IMR-90 (cell line): Measurements from ENCODE around the gene FOXN3. TPM values are rescaled to one million over a fixed set of nuclear protein-coding genes. Genes with fewer than 3 reads are reported as not detected.

Experiments used
- ATAC-seq: fragments of 200-7000 bp; cut with Tn5 transposase; 2 replicates; pipeline ENCODE4 v1.9.1; 2020; ENCODE audit warnings: low read depth, mild to moderate bottlenecking, moderate library complexity
- BruUV-seq: library from RNA; stranded (reverse); fragments of 400-500 nt; replicated peaks from 2 replicates; lab custom pipeline; 2021; lab: Mats Ljungman, UMichigan
- CTCF ChIA-PET: fragments of 300-600 bp; formaldehyde crosslinking; extraction: SDS; loops from one replicate; lab custom pipeline; 2021; ENCODE audit warnings: antibody characterized with exemption; lab: Yijun Ruan, JAX
- POLR2A ChIA-PET: fragments of 300-600 bp; sonication (Branson Sonifier 250); formaldehyde crosslinking; loops from one replicate; lab custom pipeline; 2022; ENCODE audit warnings: antibody characterized with exemption; ENCODE audit not compliant: unreplicated experiment; lab: Charles Lee
- DNase-seq: peaks from one replicate; pipeline ENCODE4 v3.0.0; 2013
- H2AFZ ChIP-seq: replicated peaks from 2 replicates; pipeline ENCODE3; 2013; ENCODE audit warnings: low read length, mild to moderate bottlenecking; ENCODE audit not compliant: poor library complexity
- H2AK5ac ChIP-seq: 2 replicates; pipeline ENCODE4 v1.6.1; 2013; ENCODE audit warnings: low read depth, low read length, inconsistent platforms
- H2AK9ac ChIP-seq: replicated peaks from 2 replicates; pipeline ENCODE3; 2013; ENCODE audit warnings: mild to moderate bottlenecking, low read depth, low read length, moderate library complexity; ENCODE audit not compliant: poor library complexity
- H2BK120ac ChIP-seq: 2 replicates; pipeline ENCODE4 v1.6.1; 2013; ENCODE audit warnings: low read depth, low read length, inconsistent platforms
- H2BK15ac ChIP-seq: 3 replicates; pipeline ENCODE4 v1.6.1; 2013; ENCODE audit warnings: low read depth, low read length, inconsistent platforms
- H2BK20ac ChIP-seq: 2 replicates; pipeline ENCODE4 v1.6.1; 2013; ENCODE audit warnings: low read depth, mild to moderate bottlenecking, inconsistent platforms, low read length, moderate library complexity
- H2BK5ac ChIP-seq: 2 replicates; pipeline ENCODE4 v1.6.1; 2013; ENCODE audit warnings: mild to moderate bottlenecking, low read depth, low read length, inconsistent platforms; ENCODE audit not compliant: poor library complexity, severe bottlenecking
- H3K14ac ChIP-seq: replicated peaks from 2 replicates; pipeline ENCODE4 v1.6.1; 2013; ENCODE audit warnings: low read depth, low read length, inconsistent platforms
- H3K18ac ChIP-seq: 2 replicates; pipeline ENCODE4 v1.6.1; 2013; ENCODE audit warnings: low read depth, low read length, control low read depth
- H3K23ac ChIP-seq: 2 replicates; pipeline ENCODE4 v1.6.1; 2013; ENCODE audit warnings: low read depth, low read length, inconsistent platforms
- H3K27ac ChIP-seq: 2 replicates; pipeline ENCODE4 v1.5.1; 2013; ENCODE audit warnings: mild to moderate bottlenecking, control low read depth, low read length; ENCODE audit not compliant: insufficient read depth
- H3K27me3 ChIP-seq: 2 replicates; pipeline ENCODE4 v1.6.1; 2013; ENCODE audit warnings: low read length; ENCODE audit not compliant: control insufficient read depth, insufficient read depth
- H3K36me3 ChIP-seq: 2 replicates; pipeline ENCODE4 v1.6.1; 2013; ENCODE audit warnings: low read length, mixed read lengths; ENCODE audit not compliant: control insufficient read depth, insufficient read depth
- H3K4ac ChIP-seq: 2 replicates; pipeline ENCODE4 v1.6.1; 2013; ENCODE audit warnings: low read depth, low read length, inconsistent platforms
- H3K4me1 ChIP-seq: 2 replicates; pipeline ENCODE4 v1.6.1; 2013; ENCODE audit warnings: low read length, mixed read lengths; ENCODE audit not compliant: control insufficient read depth, insufficient read depth
- H3K4me2 ChIP-seq: 2 replicates; pipeline ENCODE4 v1.6.1; 2013; ENCODE audit warnings: low read depth, mild to moderate bottlenecking, control low read depth, low read length, moderate library complexity
- H3K4me3 ChIP-seq: 2 replicates; pipeline ENCODE4 v1.5.1; 2013; ENCODE audit warnings: low read depth, mild to moderate bottlenecking, control low read depth, low read length, moderate library complexity; ENCODE audit not compliant: insufficient read depth
- H3K56ac ChIP-seq: 2 replicates; pipeline ENCODE4 v1.6.1; 2013; ENCODE audit warnings: low read length, inconsistent platforms; ENCODE audit not compliant: insufficient read depth; ENCODE audit errors: extremely low read depth
- H3K79me1 ChIP-seq, 2 experiments: 2 replicates each; pipeline ENCODE4 v1.6.1; 2013; ENCODE audit warnings: low read length in 2 of 2, inconsistent platforms in 1 of 2, low read depth in 1 of 2
- H3K9ac ChIP-seq: 2 replicates; pipeline ENCODE4 v1.6.1; 2013; ENCODE audit warnings: low read depth, low read length, control low read depth
- H3K9me1 ChIP-seq: 2 replicates; pipeline ENCODE4 v1.6.1; 2013; ENCODE audit warnings: low read length, inconsistent platforms; ENCODE audit not compliant: insufficient read depth
- H3K9me3 ChIP-seq: 2 replicates; pipeline ENCODE4 v1.6.1; 2013; ENCODE audit warnings: low read length; ENCODE audit not compliant: control insufficient read depth, insufficient read depth
- H4K20me1 ChIP-seq: 2 replicates; pipeline ENCODE4 v1.6.1; 2013; ENCODE audit warnings: low read length, inconsistent platforms; ENCODE audit not compliant: insufficient read depth
- H4K5ac ChIP-seq: 2 replicates; pipeline ENCODE4 v1.6.1; 2013; ENCODE audit warnings: mild to moderate bottlenecking, low read depth, low read length, control low read depth
- H4K8ac ChIP-seq, 2 experiments: 2 replicates each; pipeline ENCODE4 v1.6.1; 2013; ENCODE audit warnings: low read depth in 2 of 2, low read length in 2 of 2, control low read depth in 1 of 2, inconsistent platforms in 1 of 2
- H4K91ac ChIP-seq: 2 replicates; pipeline ENCODE4 v1.6.1; 2013; ENCODE audit warnings: low read depth, low read length, inconsistent platforms; ENCODE audit not compliant: insufficient read depth
- BHLHE40 ChIP-seq: fragments of 150-350 bp; IDR thresholded peaks from 2 replicates; pipeline ENCODE4 v1.6.1; 2016; ENCODE audit warnings: mild to moderate bottlenecking, low read depth, low read length
- CEBPB ChIP-seq: IDR thresholded peaks from 2 replicates; pipeline ENCODE4 v1.6.1; 2012; ENCODE audit warnings: low read depth, low read length, improper control_type of control experiment
- MAFK ChIP-seq: IDR thresholded peaks from 2 replicates; pipeline ENCODE4 v1.6.1; 2012; ENCODE audit warnings: low read depth, low read length, improper control_type of control experiment
- MXI1 ChIP-seq: IDR thresholded peaks from 2 replicates; pipeline ENCODE4 v1.6.1; 2012; ENCODE audit warnings: low read depth, mild to moderate bottlenecking, low read length, moderate library complexity, borderline replicate concordance
- NFE2L2 ChIP-seq: fragments of 150-350 bp; IDR thresholded peaks from 2 replicates; pipeline ENCODE4 v1.6.1; 2016; ENCODE audit warnings: low read depth, mild to moderate bottlenecking, low read length
- POLR2A ChIP-seq: IDR thresholded peaks from 2 replicates; pipeline ENCODE4 v1.6.1; 2012; ENCODE audit warnings: mild to moderate bottlenecking, low read depth, low read length
- RAD21 ChIP-seq: IDR thresholded peaks from 2 replicates; pipeline ENCODE4 v1.6.1; 2012; ENCODE audit warnings: low read length, improper control_type of control experiment
- WGBS, 2 experiments: methylation state at CpG; one replicate each; pipeline versions ENCODE4 v1.1.5 to v1.1.7; 2013; ENCODE audit warnings: missing lambda C conversion rate in 2 of 2; ENCODE audit not compliant: insufficient read length in 1 of 2; ENCODE audit errors: extremely low coverage in 2 of 2; 5-methylcytosine and 5-hydroxymethylcytosine counted together
- dilution Hi-C: fragments of 300-500 bp; cut with HindIII; formaldehyde crosslinking; loops from one replicate; pipeline ENCODE4 v1.14.3; 2018; ENCODE audit warnings: low sequenced_read_pairs; ENCODE audit not compliant: unreplicated experiment
- in situ Hi-C: fragments of 300-500 bp; cut with MboI; formaldehyde crosslinking; loops from 3 replicates; pipeline ENCODE4 v1.14.3; 2019; ENCODE audit warnings: low sequenced_read_pairs, inconsistent platforms, mixed read lengths
- intact Hi-C: fragments of 100-400 bp; cut with micrococcal nuclease; formaldehyde crosslinking; loops from 2 replicates; pipeline ENCODE4 v1.10.0; 2022
- polyA plus RNA-seq, 3 experiments: library from polyadenylated mRNA; depleted of rRNA; stranded (reverse); fragments of >200 nt; gene quantifications; 2 replicates each; pipeline ENCODE4 v1.2.3, GENCODE V29; 2012; ENCODE audit warnings: low replicate concordance in 1 of 3
- total RNA-seq: library from RNA; depleted of rRNA; stranded (reverse); fragments of >200 nt; gene quantifications from 2 replicates; pipeline ENCODE4 v1.2.3, GENCODE V29; 2012
- TF ChIP-seq, protein P1 (sequence below): fragments of 150-350 bp; IDR thresholded peaks from 2 replicates; pipeline ENCODE4 v1.6.1; 2017; ENCODE audit warnings: mild to moderate bottlenecking, antibody characterized with exemption, low read length, low read depth
- TF ChIP-seq, protein P2 (sequence below): conservative IDR thresholded peaks from 2 replicates; pipeline ENCODE4 v1.5.1; 2012; ENCODE audit warnings: mild to moderate bottlenecking, low read depth, low read length, improper control_type of control experiment

The FOXN3 gene
- total and polyA plus RNA-seq, 2 of the 4 experiments (the other 2 are of a cell fraction), result 22.6 to 33.7 TPM

GRCh38 chr14:89302396-89302950 lies 114.6 kb downstream of the FOXN3 start:
- Histone ChIP-seq H3K79me1 (peaks cover 43 to 71% of the 10 kb centered on the region in 2 experiments), H3K27ac (peak overlapping the region; percentile 71; the same call in 1 of the 2 replicates), H3K18ac (no peak overlapping the region), H2BK15ac (peak overlapping the region; percentile 55; the same call in 2 of the 3 replicates), H3K27me3 (no peaks in the 10 kb centered on the region), H2BK20ac (peak overlapping the region; percentile 50), H2BK5ac (peak overlapping the region; percentile 83), H2AFZ (no peak overlapping the region), H3K9ac (no peak overlapping the region), H3K4me2 (no peak overlapping the region; the same call in 1 of the 2 replicates), H2BK120ac (no peak overlapping the region; the same call in 1 of the 2 replicates), H3K9me3 (no peaks in the 10 kb centered on the region), H3K23ac (peak overlapping the region; percentile 74), H3K9me1 (peaks cover 23% of the 10 kb centered on the region), H3K14ac (peak overlapping the region; percentile 78), H4K91ac (peak overlapping the region; percentile 14), H2AK9ac (no peak overlapping the region), H3K4me3 (no peak overlapping the region), H4K8ac (peak overlapping the region; percentile 2 to 49; a peak in 1 of 4 replicates), H3K4ac (peak overlapping the region; percentile 70), H4K20me1 (peaks cover 21% of the 10 kb centered on the region), H3K4me1 (peaks cover 22% of the 10 kb centered on the region), H3K36me3 (0 out of 2 replicates have a peak, but pooled peaks cover 2% of the 10 kb centered on the region), H2AK5ac (peak overlapping the region; percentile 85), H3K56ac (no peak overlapping the region), H4K5ac (0 out of 2 replicates have a peak overlapping the region, but pooled peaks have one; percentile 17)
- BruUV-seq, result no TSS peak
- ChIA-PET POLR2A (no interaction called here), CTCF (no interaction called here)
- dilution Hi-C loops (no loop called here), in situ Hi-C loops (no loop called here), intact Hi-C loops (loop anchor here (5.0 to 10.0 kb wide), 3 partner anchors 85 to 258 kb away; partner anchors contain the start of gene FOXN3)
- WGBS, 2 experiments, result no CpG with 5 or more reads among the region's 7 CpGs
- DNase-seq (no peak), ATAC-seq (no peak)
- TF ChIP-seq, protein P1, sequence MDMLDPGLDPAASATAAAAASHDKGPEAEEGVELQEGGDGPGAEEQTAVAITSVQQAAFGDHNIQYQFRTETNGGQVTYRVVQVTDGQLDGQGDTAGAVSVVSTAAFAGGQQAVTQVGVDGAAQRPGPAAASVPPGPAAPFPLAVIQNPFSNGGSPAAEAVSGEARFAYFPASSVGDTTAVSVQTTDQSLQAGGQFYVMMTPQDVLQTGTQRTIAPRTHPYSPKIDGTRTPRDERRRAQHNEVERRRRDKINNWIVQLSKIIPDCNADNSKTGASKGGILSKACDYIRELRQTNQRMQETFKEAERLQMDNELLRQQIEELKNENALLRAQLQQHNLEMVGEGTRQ, result no peak
- TF ChIP-seq CEBPB (no peak), BHLHE40 (no peak), POLR2A (no peak), MAFK (no peak), MXI1 (no peak), RAD21 (no peak), NFE2L2 (no peak)
- TF ChIP-seq, protein P2, sequence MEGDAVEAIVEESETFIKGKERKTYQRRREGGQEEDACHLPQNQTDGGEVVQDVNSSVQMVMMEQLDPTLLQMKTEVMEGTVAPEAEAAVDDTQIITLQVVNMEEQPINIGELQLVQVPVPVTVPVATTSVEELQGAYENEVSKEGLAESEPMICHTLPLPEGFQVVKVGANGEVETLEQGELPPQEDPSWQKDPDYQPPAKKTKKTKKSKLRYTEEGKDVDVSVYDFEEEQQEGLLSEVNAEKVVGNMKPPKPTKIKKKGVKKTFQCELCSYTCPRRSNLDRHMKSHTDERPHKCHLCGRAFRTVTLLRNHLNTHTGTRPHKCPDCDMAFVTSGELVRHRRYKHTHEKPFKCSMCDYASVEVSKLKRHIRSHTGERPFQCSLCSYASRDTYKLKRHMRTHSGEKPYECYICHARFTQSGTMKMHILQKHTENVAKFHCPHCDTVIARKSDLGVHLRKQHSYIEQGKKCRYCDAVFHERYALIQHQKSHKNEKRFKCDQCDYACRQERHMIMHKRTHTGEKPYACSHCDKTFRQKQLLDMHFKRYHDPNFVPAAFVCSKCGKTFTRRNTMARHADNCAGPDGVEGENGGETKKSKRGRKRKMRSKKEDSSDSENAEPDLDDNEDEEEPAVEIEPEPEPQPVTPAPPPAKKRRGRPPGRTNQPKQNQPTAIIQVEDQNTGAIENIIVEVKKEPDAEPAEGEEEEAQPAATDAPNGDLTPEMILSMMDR, result no peak
